Progenitor cell of endocrine pancreas (in vitro differentiated cells): Measurements from ENCODE around the gene USP6. TPM values are rescaled to one million over a fixed set of nuclear protein-coding genes. Genes with fewer than 3 reads are reported as not detected.
"Not testable (repeated sequence)": the region's sequence is repeated elsewhere in the genome, so short reads cannot be mapped to it uniquely, and the experiment has no call there.

Experiments
- DNase-seq: peaks from one replicate; pipeline ENCODE4 v3.0.0; 2021; ENCODE audit warnings: low spot score; ENCODE audit not compliant: unreplicated experiment
- H3K27ac Mint-ChIP-seq: 2 replicates; pipeline ENCODE4 v1.8.0; 2021; ENCODE audit warnings: mild to moderate bottlenecking, moderate library complexity, mixed read lengths
- H3K27me3 Mint-ChIP-seq: 2 replicates; pipeline ENCODE4 v1.8.0; 2021; ENCODE audit warnings: mixed read lengths
- H3K36me3 Mint-ChIP-seq: 2 replicates; pipeline ENCODE4 v1.8.0; 2022; ENCODE audit warnings: mixed read lengths; ENCODE audit not compliant: insufficient read depth
- H3K4me1 Mint-ChIP-seq: 2 replicates; pipeline ENCODE4 v1.8.0; 2021; ENCODE audit warnings: low read depth, mixed read lengths
- H3K4me3 Mint-ChIP-seq: 2 replicates; pipeline ENCODE4 v1.8.0; 2021; ENCODE audit warnings: low read depth, mild to moderate bottlenecking, moderate library complexity, mixed read lengths
- H3K9me3 Mint-ChIP-seq: 2 replicates; pipeline ENCODE4 v1.8.0; 2021; ENCODE audit warnings: low read depth, mixed read lengths
- long read RNA-seq: library from polyadenylated mRNA; unstranded; transcript quantifications from one replicate; pipeline ENCODE4 v2.0.0, GENCODE V29; 2020
- total RNA-seq: library from RNA; stranded (reverse); gene quantifications from 2 replicates; pipeline ENCODE4 v1.2.1, GENCODE V29; 2021
- TF ChIP-seq, protein P1 (sequence below): fragments of 200-600 bp; sonication (generic); IDR thresholded peaks from one replicate; pipeline ENCODE4 v1.5.0; 2021; ENCODE audit warnings: antibody characterized with exemption, mild to moderate bottlenecking; ENCODE audit not compliant: unreplicated experiment

Gene USP6
- 0.80 and 0.84 TPM in 2 replicates for total RNA-seq
- long read RNA-seq, partial matches to known transcripts: 0 of 1 reads
- long read RNA-seq, other reads (novel, unspliced or antisense): 1 of 1 reads

DNA sequence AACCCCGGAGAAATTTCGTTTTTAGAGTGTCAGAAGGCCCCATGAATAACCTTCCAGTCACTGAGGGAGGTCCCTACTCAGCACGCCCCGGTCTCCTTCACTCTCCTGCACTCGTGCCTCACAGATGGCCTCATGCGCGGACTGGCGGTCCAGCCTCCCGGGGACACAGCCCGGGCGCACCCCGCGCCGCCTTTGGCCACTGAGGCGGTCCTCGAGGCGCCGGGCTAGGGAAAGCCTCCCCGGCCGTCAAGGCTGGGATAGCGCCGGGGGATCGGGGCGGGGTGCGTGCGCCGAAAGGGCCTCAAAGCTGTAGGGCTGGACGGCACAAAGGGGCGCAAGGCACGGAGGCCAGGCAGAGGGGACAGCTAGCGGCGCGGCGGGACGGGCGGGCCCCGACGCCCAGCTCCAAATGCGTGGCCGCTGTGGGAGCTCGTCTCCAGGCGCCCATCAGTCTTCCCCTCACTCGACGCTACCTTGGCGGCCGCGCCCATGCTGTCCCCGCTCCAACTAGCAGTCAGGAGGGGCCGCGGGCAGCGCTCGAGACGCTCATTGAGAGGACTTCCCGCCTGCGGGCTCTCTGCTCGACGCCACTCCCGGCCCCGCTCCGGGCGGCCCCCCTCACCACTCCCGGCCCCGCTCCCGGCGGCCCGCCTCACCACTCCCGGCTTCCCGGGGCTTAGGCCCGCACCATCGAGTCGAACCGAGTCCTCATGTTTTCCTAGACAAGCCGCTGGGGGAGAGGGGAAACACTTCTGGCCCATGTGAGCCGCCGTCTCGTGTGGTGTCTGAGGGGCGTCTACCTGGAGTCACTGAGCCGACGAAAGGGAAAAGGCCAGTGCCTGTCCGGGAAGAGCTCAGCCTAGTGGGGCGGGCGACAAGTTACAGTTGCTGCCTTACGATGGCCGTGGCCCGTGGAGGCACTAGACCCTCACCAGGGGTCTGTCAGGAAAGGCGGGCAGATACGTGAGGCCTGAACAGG is at the start of gene USP6:
USP6 (plus strand) TSS at position 360 of the 979 bp plus-strand sequence. CDS start 14,336 bp downstream, outside the sequence.
- Mint-ChIP-seq H3K4me1 (peaks cover 3% of the 10 kb centered on the region), H3K4me3 (no peak within 1 kb of the TSS), H3K27me3 (peaks cover 4% of the 10 kb centered on the region), H3K36me3 (no peaks in the 10 kb centered on the region), H3K27ac (peak within 1 kb of the TSS; percentile 29), H3K9me3 (peaks cover 7% of the 10 kb centered on the region)
- TF ChIP-seq, protein P1, sequence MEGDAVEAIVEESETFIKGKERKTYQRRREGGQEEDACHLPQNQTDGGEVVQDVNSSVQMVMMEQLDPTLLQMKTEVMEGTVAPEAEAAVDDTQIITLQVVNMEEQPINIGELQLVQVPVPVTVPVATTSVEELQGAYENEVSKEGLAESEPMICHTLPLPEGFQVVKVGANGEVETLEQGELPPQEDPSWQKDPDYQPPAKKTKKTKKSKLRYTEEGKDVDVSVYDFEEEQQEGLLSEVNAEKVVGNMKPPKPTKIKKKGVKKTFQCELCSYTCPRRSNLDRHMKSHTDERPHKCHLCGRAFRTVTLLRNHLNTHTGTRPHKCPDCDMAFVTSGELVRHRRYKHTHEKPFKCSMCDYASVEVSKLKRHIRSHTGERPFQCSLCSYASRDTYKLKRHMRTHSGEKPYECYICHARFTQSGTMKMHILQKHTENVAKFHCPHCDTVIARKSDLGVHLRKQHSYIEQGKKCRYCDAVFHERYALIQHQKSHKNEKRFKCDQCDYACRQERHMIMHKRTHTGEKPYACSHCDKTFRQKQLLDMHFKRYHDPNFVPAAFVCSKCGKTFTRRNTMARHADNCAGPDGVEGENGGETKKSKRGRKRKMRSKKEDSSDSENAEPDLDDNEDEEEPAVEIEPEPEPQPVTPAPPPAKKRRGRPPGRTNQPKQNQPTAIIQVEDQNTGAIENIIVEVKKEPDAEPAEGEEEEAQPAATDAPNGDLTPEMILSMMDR: no peak
- DNase-seq: no peak

DNA sequence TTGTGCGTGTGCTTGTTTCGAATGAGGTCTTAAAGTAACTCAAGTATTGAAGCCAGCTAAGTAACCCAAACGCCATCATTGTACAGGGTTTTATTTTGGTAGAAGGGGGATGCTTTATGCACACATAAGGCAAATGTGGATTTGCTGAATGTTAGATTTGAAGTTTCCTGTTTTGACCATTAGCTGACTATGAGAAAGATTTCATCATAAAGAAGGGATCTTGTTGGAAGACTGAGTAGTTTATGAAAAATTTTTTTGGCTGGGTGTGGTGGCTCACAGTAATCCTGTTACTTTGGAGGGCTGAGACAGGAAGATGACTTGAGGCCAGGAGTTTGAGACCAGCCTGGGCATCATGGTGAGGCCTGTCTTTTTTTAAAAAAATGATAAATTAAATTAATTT is 47.6 kb upstream of the USP6 start:
- peaks cover 8% of the 10 kb centered on the region for H3K27me3 Mint-ChIP-seq

DNA sequence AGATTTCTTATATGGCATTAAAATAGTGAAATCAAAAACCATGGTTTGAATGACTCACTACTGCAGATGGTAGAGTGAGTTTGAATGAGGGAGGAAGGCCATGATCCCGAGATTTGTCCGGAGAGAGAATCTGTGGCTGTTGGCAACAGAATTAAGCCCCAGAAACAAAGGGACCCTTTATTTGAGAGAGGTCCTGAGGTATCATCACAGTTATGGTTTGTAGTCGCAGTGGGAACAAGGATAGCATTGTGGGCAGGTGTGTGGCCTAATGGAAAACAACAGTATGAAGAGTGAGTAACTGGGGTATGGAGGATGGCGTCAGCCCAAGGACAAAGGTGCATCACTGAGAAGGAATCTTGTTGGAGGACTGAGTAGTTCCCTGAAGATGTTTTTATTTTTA is 46.1 kb upstream of the USP6 start:
- Mint-ChIP-seq H3K27me3 (peaks cover 7% of the 10 kb centered on the region), H3K4me1 (peaks cover 5% of the 10 kb centered on the region), H3K4me3 (no peak overlapping the region), H3K27ac (no peak overlapping the region), H3K9me3 (no peaks in the 10 kb centered on the region), H3K36me3 (no peaks in the 10 kb centered on the region)
- no peak for DNase-seq
- TF ChIP-seq, protein P1: no peak

More for the DNA sequence above, 47.6 kb upstream of the USP6 start:
- DNase-seq: no peak
- H3K4me1 Mint-ChIP-seq: peaks cover 1% of the 10 kb centered on the region
- no peak overlapping the region for H3K27ac Mint-ChIP-seq
- H3K9me3 Mint-ChIP-seq: no peaks in the 10 kb centered on the region
- no peaks in the 10 kb centered on the region for H3K36me3 Mint-ChIP-seq
- TF ChIP-seq, protein P1: no peak
- H3K4me3 Mint-ChIP-seq: no peak overlapping the region

DNA sequence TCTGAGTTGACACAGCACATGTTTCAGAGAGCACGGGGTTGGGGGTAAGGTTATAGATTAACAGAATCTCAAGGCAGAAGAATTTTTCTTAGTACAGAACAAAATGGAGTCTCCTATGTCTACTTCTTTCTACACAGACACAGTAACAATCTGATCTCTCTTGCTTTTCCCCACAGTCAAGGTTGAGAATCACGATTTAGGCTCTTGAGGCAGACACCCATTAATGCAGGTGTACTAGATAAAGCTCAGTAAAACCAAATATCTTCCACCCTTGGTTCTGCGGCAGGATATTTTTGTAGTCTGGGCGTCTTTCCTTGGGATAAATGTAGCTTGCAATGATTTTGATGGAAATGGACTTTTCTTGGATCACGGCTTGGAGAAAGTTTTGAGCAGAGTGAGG is 40.4 kb upstream of the USP6 start:
- H3K27me3 Mint-ChIP-seq, H3K36me3 Mint-ChIP-seq, H3K4me1 Mint-ChIP-seq, DNase-seq, H3K4me3 Mint-ChIP-seq, H3K9me3 Mint-ChIP-seq: not testable (repeated sequence)
- peak overlapping the region; percentile 97 for H3K27ac Mint-ChIP-seq

DNA sequence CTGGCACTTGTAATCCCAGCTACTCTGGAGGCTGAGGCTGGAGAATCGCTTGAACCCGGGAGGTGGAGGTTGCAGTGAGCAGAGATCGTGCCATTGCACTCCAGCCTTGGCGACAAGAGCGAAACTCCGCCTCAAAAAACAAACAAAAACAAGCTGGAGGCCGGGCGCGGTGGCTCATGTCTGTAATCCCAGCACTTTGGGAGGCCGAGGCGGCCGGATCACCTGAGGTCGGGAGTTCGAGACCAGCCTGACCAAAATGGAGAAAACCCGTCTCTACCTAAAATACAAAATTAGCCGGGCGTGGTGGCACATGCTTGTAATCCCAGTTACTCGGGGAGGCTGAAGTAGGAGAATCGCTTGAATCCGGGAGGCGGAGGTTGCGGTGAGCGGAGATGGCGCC is 38.6 kb upstream of the USP6 start:
- H3K9me3 Mint-ChIP-seq, DNase-seq, H3K36me3 Mint-ChIP-seq, H3K27me3 Mint-ChIP-seq, H3K4me1 Mint-ChIP-seq, H3K4me3 Mint-ChIP-seq, H3K27ac Mint-ChIP-seq: not testable (repeated sequence)

DNA sequence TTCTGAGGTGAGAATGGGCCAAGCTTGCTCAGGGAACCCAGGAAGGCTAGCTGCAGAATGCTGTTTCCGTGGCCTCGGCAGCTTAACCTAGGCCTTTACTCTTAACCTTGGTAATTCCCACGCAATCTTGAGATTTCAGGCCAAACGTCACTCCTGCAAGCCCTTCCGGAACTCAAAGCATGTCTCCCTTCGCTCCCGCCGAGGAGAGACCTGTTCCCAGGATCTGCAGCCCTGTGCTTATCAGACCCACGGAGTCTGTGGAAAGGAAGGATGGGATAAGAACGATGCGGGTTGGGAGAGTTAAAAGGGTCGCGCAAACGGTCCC is 38.1 kb upstream of the USP6 start:
- H3K27me3 Mint-ChIP-seq: no peaks in the 10 kb centered on the region
- TF ChIP-seq, protein P1: no peak
- H3K4me1 Mint-ChIP-seq: peaks cover 8% of the 10 kb centered on the region
- H3K9me3 Mint-ChIP-seq: peaks cover 7% of the 10 kb centered on the region
- H3K36me3 Mint-ChIP-seq: peaks cover 6% of the 10 kb centered on the region
- peak overlapping the region; percentile 65 for H3K4me3 Mint-ChIP-seq
- H3K27ac Mint-ChIP-seq: peak overlapping the region; percentile 20
- no peak for DNase-seq
